ENCODE data around the gene PTP4A2. TPM values are rescaled to one million over a fixed set of nuclear protein-coding genes. Genes with fewer than 3 reads are reported as not detected.
"Not testable (repeated sequence)": the region's sequence is repeated elsewhere in the genome, so short reads cannot be mapped to it uniquely, and the experiment has no call there.

The PTP4A2 gene
- total RNA-seq, 1 donor from 2014 or later, result 189 TPM

DNA sequence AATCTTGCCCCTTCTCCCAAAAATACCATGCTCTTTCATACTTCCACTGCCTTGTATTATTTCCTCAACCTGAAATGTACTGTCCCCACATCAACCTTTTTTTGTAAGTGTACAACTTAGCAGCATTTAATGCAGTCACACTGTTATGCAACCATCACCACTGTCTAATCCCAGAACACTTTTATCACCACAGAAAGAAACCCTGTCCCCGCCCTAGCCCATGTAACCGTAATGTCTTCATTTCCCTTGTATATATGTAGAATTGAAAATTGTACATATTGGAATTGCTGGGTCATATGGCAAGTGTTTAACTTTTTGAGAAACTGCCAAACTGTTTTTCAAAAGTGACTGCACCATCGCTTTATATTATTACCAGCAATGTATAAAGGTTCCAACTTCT lies 37.4 kb downstream of the PTP4A2 start:
- Mint-ChIP-seq H3K4me3 (no peak overlapping the region), H3K9me3 (peaks cover 5% of the 10 kb centered on the region), H3K27ac (ENCODE audit: unreplicated experiment) (no peak overlapping the region), H3K27me3 (ENCODE audit: low read depth) (no peaks in the 10 kb centered on the region), H3K4me1 (no peaks in the 10 kb centered on the region), H3K36me3 (ENCODE audit: low read depth) (peaks cover 15% of the 10 kb centered on the region)
- TF ChIP-seq CTCF (conservative IDR thresholded peaks at IDR 0.05), result no peak
- DNase-seq (ENCODE audit: low read depth, low spot score), result no peak

GRCh38 chr1:31897526-31898100 lies 40.6 kb downstream of the PTP4A2 start:
- no peak for TF ChIP-seq CTCF (conservative IDR thresholded peaks at IDR 0.05)
- no peaks in the 10 kb centered on the region for H3K27me3 Mint-ChIP-seq (ENCODE audit: low read depth)
- no peak overlapping the region for H3K4me3 Mint-ChIP-seq
- H3K27ac Mint-ChIP-seq (ENCODE audit: unreplicated experiment), result no peak overlapping the region
- no peak for DNase-seq (ENCODE audit: low read depth, low spot score)
- H3K36me3 Mint-ChIP-seq (ENCODE audit: low read depth), result peaks cover 7% of the 10 kb centered on the region
- H3K4me1 Mint-ChIP-seq, result no peaks in the 10 kb centered on the region
- H3K9me3 Mint-ChIP-seq, result peaks cover 12% of the 10 kb centered on the region

- not testable (repeated sequence) for H3K4me1 Mint-ChIP-seq; H3K27ac Mint-ChIP-seq (ENCODE audit: unreplicated experiment); H3K9me3 Mint-ChIP-seq; H3K27me3 Mint-ChIP-seq (ENCODE audit: low read depth); H3K4me3 Mint-ChIP-seq; DNase-seq (ENCODE audit: low read depth, low spot score); H3K36me3 Mint-ChIP-seq (ENCODE audit: low read depth)
Observed at GRCh38 chr1:31895474-31896198, 42.5 kb downstream of the PTP4A2 start.

- no peak overlapping the region for H3K27ac Mint-ChIP-seq (ENCODE audit: unreplicated experiment)
- H3K36me3 Mint-ChIP-seq (ENCODE audit: low read depth), result no peaks in the 10 kb centered on the region
- H3K4me3 Mint-ChIP-seq, result no peak overlapping the region
- DNase-seq (ENCODE audit: low read depth, low spot score), result no peak
- H3K9me3 Mint-ChIP-seq, result peaks cover 8% of the 10 kb centered on the region
- TF ChIP-seq CTCF (conservative IDR thresholded peaks at IDR 0.05), result no peak
- H3K4me1 Mint-ChIP-seq, result peaks cover 11% of the 10 kb centered on the region
- H3K27me3 Mint-ChIP-seq (ENCODE audit: low read depth), result no peaks in the 10 kb centered on the region
Observed at GRCh38 chr1:31891280-31891679, 46.9 kb downstream of the PTP4A2 start.

GRCh38 chr1:31888291-31888690 lies 49.9 kb downstream of the PTP4A2 start:
- Mint-ChIP-seq H3K9me3 (no peaks in the 10 kb centered on the region), H3K36me3 (ENCODE audit: low read depth) (no peaks in the 10 kb centered on the region), H3K27ac (ENCODE audit: unreplicated experiment) (no peak overlapping the region), H3K4me1 (peaks cover 11% of the 10 kb centered on the region), H3K4me3 (no peak overlapping the region), H3K27me3 (ENCODE audit: low read depth) (no peaks in the 10 kb centered on the region)
- DNase-seq (ENCODE audit: low read depth, low spot score), result no peak
- TF ChIP-seq CTCF (conservative IDR thresholded peaks at IDR 0.05), result no peak

DNA sequence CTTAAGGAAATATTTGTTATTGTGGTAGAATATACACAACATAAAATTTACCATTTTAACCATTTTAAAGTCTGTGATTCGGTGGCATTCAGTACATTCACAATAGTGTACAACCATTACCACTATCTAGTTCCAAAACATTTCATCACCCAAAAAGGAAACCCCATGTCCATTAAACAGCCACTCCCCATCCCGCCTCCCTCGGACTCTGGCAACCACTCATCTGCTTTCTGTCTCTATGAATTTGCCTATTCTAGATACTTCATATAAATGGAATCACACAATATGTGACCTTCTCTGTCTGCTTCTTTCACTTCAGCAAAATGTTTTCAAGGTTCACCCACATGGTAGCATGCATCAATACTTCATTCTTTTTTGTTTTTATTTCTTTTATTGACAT lies 51.3 kb downstream of the PTP4A2 start:
- peaks cover 11% of the 10 kb centered on the region for H3K4me1 Mint-ChIP-seq
- no peaks in the 10 kb centered on the region for H3K9me3 Mint-ChIP-seq
- DNase-seq (ENCODE audit: low read depth, low spot score), result no peak
- TF ChIP-seq CTCF (conservative IDR thresholded peaks at IDR 0.05), result no peak
- no peaks in the 10 kb centered on the region for H3K36me3 Mint-ChIP-seq (ENCODE audit: low read depth)
- H3K27ac Mint-ChIP-seq (ENCODE audit: unreplicated experiment), result no peak overlapping the region
- no peaks in the 10 kb centered on the region for H3K27me3 Mint-ChIP-seq (ENCODE audit: low read depth)
- no peak overlapping the region for H3K4me3 Mint-ChIP-seq

All from neural crest cell (in vitro differentiated cells).